ENCODE results near the gene PPFIA1.

PPFIA1 gene

DNA sequence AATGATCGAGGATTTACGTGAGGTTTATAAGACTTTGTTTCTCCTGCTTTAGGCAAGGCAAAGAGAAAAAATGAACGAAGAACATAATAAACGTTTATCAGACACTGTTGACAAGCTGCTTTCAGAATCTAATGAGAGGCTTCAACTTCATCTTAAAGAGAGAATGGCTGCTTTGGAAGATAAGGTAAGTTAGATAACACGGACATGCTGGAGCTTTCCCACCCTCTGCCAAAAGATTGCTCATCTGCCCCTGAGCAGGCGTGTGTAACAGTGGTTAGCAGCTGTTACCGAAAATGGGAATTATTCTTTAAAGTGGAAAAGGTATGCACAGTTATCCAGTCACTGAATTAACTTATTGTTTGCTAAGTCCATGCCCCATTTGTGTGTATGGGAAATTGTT is 65.0 kb downstream of the PPFIA1 start:
- TF ChIP-seq SPI1 (IDR thresholded peaks at IDR 0.05; ENCODE audit: borderline replicate concordance, low read depth) = no peak
- TF ChIP-seq, protein P1, sequence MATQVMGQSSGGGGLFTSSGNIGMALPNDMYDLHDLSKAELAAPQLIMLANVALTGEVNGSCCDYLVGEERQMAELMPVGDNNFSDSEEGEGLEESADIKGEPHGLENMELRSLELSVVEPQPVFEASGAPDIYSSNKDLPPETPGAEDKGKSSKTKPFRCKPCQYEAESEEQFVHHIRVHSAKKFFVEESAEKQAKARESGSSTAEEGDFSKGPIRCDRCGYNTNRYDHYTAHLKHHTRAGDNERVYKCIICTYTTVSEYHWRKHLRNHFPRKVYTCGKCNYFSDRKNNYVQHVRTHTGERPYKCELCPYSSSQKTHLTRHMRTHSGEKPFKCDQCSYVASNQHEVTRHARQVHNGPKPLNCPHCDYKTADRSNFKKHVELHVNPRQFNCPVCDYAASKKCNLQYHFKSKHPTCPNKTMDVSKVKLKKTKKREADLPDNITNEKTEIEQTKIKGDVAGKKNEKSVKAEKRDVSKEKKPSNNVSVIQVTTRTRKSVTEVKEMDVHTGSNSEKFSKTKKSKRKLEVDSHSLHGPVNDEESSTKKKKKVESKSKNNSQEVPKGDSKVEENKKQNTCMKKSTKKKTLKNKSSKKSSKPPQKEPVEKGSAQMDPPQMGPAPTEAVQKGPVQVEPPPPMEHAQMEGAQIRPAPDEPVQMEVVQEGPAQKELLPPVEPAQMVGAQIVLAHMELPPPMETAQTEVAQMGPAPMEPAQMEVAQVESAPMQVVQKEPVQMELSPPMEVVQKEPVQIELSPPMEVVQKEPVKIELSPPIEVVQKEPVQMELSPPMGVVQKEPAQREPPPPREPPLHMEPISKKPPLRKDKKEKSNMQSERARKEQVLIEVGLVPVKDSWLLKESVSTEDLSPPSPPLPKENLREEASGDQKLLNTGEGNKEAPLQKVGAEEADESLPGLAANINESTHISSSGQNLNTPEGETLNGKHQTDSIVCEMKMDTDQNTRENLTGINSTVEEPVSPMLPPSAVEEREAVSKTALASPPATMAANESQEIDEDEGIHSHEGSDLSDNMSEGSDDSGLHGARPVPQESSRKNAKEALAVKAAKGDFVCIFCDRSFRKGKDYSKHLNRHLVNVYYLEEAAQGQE (IDR thresholded peaks at IDR 0.05; ENCODE audit: insufficient replicate concordance, low read depth) = no peak
- no peak for TF ChIP-seq POLR2AphosphoS5 (IDR thresholded peaks at IDR 0.05; ENCODE audit: low read depth)
- TF ChIP-seq, protein P2, sequence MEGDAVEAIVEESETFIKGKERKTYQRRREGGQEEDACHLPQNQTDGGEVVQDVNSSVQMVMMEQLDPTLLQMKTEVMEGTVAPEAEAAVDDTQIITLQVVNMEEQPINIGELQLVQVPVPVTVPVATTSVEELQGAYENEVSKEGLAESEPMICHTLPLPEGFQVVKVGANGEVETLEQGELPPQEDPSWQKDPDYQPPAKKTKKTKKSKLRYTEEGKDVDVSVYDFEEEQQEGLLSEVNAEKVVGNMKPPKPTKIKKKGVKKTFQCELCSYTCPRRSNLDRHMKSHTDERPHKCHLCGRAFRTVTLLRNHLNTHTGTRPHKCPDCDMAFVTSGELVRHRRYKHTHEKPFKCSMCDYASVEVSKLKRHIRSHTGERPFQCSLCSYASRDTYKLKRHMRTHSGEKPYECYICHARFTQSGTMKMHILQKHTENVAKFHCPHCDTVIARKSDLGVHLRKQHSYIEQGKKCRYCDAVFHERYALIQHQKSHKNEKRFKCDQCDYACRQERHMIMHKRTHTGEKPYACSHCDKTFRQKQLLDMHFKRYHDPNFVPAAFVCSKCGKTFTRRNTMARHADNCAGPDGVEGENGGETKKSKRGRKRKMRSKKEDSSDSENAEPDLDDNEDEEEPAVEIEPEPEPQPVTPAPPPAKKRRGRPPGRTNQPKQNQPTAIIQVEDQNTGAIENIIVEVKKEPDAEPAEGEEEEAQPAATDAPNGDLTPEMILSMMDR (IDR thresholded peaks at IDR 0.05; ENCODE audit: insufficient read depth, low read length) = no peak
- no peak for TF ChIP-seq GABPA (IDR thresholded peaks at IDR 0.05; ENCODE audit: low read depth)
- no peak overlapping the region for H3K4me3 ChIP-seq (replicated peaks; ENCODE audit: insufficient read depth, low read length)
- no peak for DNase-seq (ENCODE audit: low read depth in 1 of 2, low spot score in 1 of 2)
- no peak overlapping the region for H3K27ac ChIP-seq (replicated peaks)
- H3K27me3 ChIP-seq (ENCODE audit: insufficient read depth, poor library complexity, severe bottlenecking) = no peaks in the 10 kb centered on the region

DNA sequence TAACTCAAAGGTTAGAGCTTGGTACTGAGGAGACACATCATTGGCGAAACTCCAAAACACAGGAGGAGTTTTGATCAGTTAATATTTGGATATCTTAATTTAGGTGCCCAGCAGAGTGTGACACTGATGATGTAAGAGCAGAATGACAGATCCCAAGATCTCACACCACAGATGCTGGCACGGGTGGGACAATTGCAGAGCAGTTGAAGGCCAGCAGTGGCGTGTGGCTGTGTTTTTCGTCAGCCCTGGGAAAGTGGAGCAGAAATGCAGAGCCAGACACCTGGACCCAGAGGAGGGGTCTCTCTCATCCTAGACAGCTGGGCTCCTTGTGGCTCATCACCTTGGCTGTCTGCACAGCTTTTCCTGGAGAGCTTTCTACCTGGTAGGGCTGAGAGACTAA is 68.1 kb downstream of the PPFIA1 start:
- Histone ChIP-seq H3K27ac (replicated peaks) (no peak overlapping the region), H3K4me3 (replicated peaks; ENCODE audit: insufficient read depth, low read length) (no peak overlapping the region), H3K27me3 (ENCODE audit: insufficient read depth, poor library complexity, severe bottlenecking) (no peaks in the 10 kb centered on the region)
- DNase-seq (ENCODE audit: low read depth in 1 of 2, low spot score in 1 of 2) = no peak
- TF ChIP-seq SPI1 (IDR thresholded peaks at IDR 0.05; ENCODE audit: borderline replicate concordance, low read depth) (no peak), GABPA (IDR thresholded peaks at IDR 0.05; ENCODE audit: low read depth) (no peak), POLR2AphosphoS5 (IDR thresholded peaks at IDR 0.05; ENCODE audit: low read depth) (no peak)
- TF ChIP-seq, protein P1 (IDR thresholded peaks at IDR 0.05; ENCODE audit: insufficient replicate concordance, low read depth) = no peak
- TF ChIP-seq, protein P2 (IDR thresholded peaks at IDR 0.05; ENCODE audit: insufficient read depth, low read length) = no peak

DNA sequence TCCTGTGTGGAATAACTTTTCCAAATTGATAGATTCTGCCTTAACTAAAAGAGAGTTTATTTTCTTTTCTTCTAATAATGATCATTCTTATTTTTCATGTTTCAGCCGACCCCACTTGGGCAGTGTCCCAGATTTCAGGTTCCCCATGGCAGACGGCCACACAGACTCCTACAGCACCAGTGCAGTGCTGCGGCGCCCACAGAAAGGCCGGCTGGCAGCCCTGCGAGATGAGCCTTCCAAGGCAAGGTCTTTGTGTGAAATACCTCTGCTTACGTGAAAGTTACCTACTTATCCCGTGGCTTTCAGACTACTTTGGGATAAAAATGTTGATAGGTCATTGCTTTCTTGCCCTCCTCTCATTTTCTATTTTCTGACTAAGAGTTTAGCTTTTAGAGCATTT is 68.6 kb downstream of the PPFIA1 start:
- Histone ChIP-seq H3K4me3 (replicated peaks; ENCODE audit: insufficient read depth, low read length) (no peak overlapping the region), H3K27me3 (ENCODE audit: insufficient read depth, poor library complexity, severe bottlenecking) (no peaks in the 10 kb centered on the region), H3K27ac (replicated peaks) (no peak overlapping the region)
- TF ChIP-seq POLR2AphosphoS5 (IDR thresholded peaks at IDR 0.05; ENCODE audit: low read depth) (no peak), SPI1 (IDR thresholded peaks at IDR 0.05; ENCODE audit: borderline replicate concordance, low read depth) (no peak), GABPA (IDR thresholded peaks at IDR 0.05; ENCODE audit: low read depth) (no peak)
- TF ChIP-seq, protein P1 (IDR thresholded peaks at IDR 0.05; ENCODE audit: insufficient replicate concordance, low read depth) = no peak
- TF ChIP-seq, protein P2 (IDR thresholded peaks at IDR 0.05; ENCODE audit: insufficient read depth, low read length) = no peak
- DNase-seq (ENCODE audit: low read depth in 1 of 2, low spot score in 1 of 2) = no peak

Measured in HL-60 (cell line).